HEK293 (cell line): Measurements from ENCODE around the gene C17orf58.
A peak's percentile ranks its signal among the peaks of the same experiment; 100 is the strongest.
"Not testable (repeated sequence)": the region's sequence is repeated elsewhere in the genome, so short reads cannot be mapped to it uniquely, and the experiment has no call there.

Source experiments
- CTCF ChIA-PET: fragments of 350-600 bp; formaldehyde crosslinking; extraction: SDS; loops from one replicate; lab custom pipeline; 2021; ENCODE audit warnings: antibody characterized with exemption; lab: Yijun Ruan, JAX
- POLR2A ChIA-PET: fragments of 300-600 bp; formaldehyde crosslinking; extraction: SDS; loops from one replicate; lab custom pipeline; 2020; ENCODE audit warnings: antibody characterized with exemption, inconsistent platforms; lab: Yijun Ruan, JAX
- H3K27ac ChIP-seq: fragments of 200-500 bp; sonication (Bioruptor generic); 2 replicates; pipeline ENCODE4 v1.5.1; 2014; ENCODE audit warnings: low read depth, low read length, control low read depth, inconsistent platforms; ENCODE audit errors: extremely low read depth
- H3K36me3 ChIP-seq, 2 experiments: fragments of 200-500 bp in 1 of 2; sonication (Bioruptor generic) in 1 of 2; 1 replicate in 1 of 2; 2 replicates in 1 of 2; pipeline ENCODE4 v1.5.1; 2014 to 2017; ENCODE audit warnings: inconsistent platforms in 2 of 2, low read length in 2 of 2; ENCODE audit not compliant: control insufficient read depth in 2 of 2, insufficient read depth in 1 of 2
- H3K4me1 ChIP-seq: fragments of 200-500 bp; sonication (Bioruptor generic); 2 replicates; pipeline ENCODE4 v1.5.1; 2014; ENCODE audit warnings: mild to moderate bottlenecking, low read length, inconsistent platforms; ENCODE audit not compliant: control insufficient read depth, insufficient read depth
- H3K4me3 ChIP-seq: 2 replicates; pipeline ENCODE4 v1.5.1; 2011; ENCODE audit warnings: low read depth, mild to moderate bottlenecking, control low read depth, low read length, moderate library complexity
- H3K9me3 ChIP-seq: fragments of 200-500 bp; sonication (Bioruptor generic); 2 replicates; pipeline ENCODE4 v1.5.1; 2014; ENCODE audit warnings: low read depth, low read length, inconsistent platforms; ENCODE audit not compliant: control insufficient read depth, insufficient read depth
- MYNN ChIP-seq: fragments of 450-650 bp; formaldehyde crosslinking; IDR thresholded peaks from 2 replicates; pipeline ENCODE4 v1.5.1; 2016; ENCODE audit warnings: missing biosample characterization, missing genetic modification characterization, borderline replicate concordance
- OSR2 ChIP-seq: fragments of 450-650 bp; formaldehyde crosslinking; IDR thresholded peaks from 2 replicates; pipeline ENCODE4 v1.5.1; 2016; ENCODE audit warnings: missing biosample characterization, missing genetic modification characterization
- WT1 ChIP-seq: fragments of 450-650 bp; formaldehyde crosslinking; IDR thresholded peaks from 2 replicates; pipeline ENCODE4 v1.5.1; 2016; ENCODE audit warnings: missing biosample characterization, missing genetic modification characterization
- ZBTB8A ChIP-seq: fragments of 450-650 bp; formaldehyde crosslinking; IDR thresholded peaks from 2 replicates; pipeline ENCODE4 v1.5.1; 2016; ENCODE audit warnings: missing biosample characterization, missing genetic modification characterization
- ZNF600 ChIP-seq: fragments of 450-650 bp; formaldehyde crosslinking; IDR thresholded peaks from 2 replicates; pipeline ENCODE4 v1.5.1; 2016; ENCODE audit warnings: missing biosample characterization, missing genetic modification characterization
- ZNF626 ChIP-seq: fragments of 450-650 bp; sonication (Bioruptor Pico); formaldehyde crosslinking; IDR thresholded peaks from 2 replicates; pipeline ENCODE4 v1.5.1; 2018; ENCODE audit warnings: missing biosample characterization, missing genetic modification characterization, inconsistent platforms
- TF ChIP-seq, protein P1 (sequence below): fragments of 450-650 bp; formaldehyde crosslinking; IDR thresholded peaks from 2 replicates; pipeline ENCODE4 v1.5.1; 2017; ENCODE audit warnings: missing biosample characterization, missing genetic modification characterization
- TF ChIP-seq, protein P2 (sequence below): fragments of 450-650 bp; formaldehyde crosslinking; optimal IDR thresholded peaks from 2 replicates; pipeline ENCODE3; 2016; ENCODE audit warnings: missing biosample characterization, mild to moderate bottlenecking, missing genetic modification characterization
- TF ChIP-seq, protein P3 (sequence below): fragments of 450-650 bp; formaldehyde crosslinking; IDR thresholded peaks from 2 replicates; pipeline ENCODE4 v1.5.1; 2016; ENCODE audit warnings: missing biosample characterization, missing genetic modification characterization
- TF ChIP-seq, protein P4 (sequence below): sonication (generic); formaldehyde crosslinking; IDR thresholded peaks from 2 replicates; pipeline ENCODE4 v1.8.1; 2022; ENCODE audit warnings: mild to moderate bottlenecking, moderate library complexity, missing genetic modification reagents

The C17orf58 gene

DNA sequence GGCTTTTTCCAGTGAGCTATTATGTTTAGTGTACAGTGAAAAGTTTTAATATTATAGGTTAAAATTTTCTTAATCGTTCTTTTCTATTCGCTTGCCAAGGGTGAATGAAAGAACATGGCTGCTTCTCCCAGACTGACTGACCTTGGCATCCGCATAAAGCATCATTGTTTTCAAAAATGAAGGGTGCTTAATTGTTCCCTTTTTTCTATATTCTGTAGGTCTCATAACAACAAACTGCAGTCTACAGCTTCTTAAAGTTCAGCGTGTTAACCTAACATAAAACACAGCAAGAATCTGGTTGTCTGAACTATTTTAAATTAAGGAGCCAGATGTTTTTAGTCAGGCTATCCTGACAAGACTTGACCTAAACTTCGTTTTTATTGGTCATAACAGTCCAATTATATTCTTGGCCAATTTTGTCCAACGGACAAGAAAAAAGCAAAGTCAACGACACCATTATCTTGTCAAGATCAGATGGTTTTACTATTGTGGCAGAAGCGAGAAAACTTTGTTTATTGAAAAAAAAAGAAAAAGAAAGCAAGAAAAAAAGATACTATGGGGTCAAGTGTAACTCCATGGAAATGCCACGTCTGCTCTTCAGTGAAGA, 14.1 kb downstream of the C17orf58 start:
- H3K4me1 ChIP-seq, result no peaks in the 10 kb centered on the region
- H3K9me3 ChIP-seq, result no peaks in the 10 kb centered on the region
- TF ChIP-seq, protein P1, sequence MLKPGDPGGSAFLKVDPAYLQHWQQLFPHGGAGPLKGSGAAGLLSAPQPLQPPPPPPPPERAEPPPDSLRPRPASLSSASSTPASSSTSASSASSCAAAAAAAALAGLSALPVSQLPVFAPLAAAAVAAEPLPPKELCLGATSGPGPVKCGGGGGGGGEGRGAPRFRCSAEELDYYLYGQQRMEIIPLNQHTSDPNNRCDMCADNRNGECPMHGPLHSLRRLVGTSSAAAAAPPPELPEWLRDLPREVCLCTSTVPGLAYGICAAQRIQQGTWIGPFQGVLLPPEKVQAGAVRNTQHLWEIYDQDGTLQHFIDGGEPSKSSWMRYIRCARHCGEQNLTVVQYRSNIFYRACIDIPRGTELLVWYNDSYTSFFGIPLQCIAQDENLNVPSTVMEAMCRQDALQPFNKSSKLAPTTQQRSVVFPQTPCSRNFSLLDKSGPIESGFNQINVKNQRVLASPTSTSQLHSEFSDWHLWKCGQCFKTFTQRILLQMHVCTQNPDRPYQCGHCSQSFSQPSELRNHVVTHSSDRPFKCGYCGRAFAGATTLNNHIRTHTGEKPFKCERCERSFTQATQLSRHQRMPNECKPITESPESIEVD (tag by site-specific recombination), result peak; percentile 78
- TF ChIP-seq, protein P2, sequence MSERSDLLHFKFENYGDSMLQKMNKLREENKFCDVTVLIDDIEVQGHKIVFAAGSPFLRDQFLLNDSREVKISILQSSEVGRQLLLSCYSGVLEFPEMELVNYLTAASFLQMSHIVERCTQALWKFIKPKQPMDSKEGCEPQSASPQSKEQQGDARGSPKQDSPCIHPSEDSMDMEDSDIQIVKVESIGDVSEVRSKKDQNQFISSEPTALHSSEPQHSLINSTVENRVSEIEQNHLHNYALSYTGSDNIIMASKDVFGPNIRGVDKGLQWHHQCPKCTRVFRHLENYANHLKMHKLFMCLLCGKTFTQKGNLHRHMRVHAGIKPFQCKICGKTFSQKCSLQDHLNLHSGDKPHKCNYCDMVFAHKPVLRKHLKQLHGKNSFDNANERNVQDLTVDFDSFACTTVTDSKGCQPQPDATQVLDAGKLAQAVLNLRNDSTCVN (tag by site-specific recombination), result no peak
- no peak for TF ChIP-seq MYNN
- no peak overlapping the region for H3K27ac ChIP-seq
- H3K4me3 ChIP-seq, result no peak overlapping the region
- POLR2A ChIA-PET, result no interaction called here
- H3K36me3 ChIP-seq, result peaks cover 0 to 12% of the 10 kb centered on the region in 2 experiments; a peak in 2 of 3 replicates
- CTCF ChIA-PET, result interaction anchor here (0.6 to 0.7 kb wide), 2 partner anchors 38 to 40 kb away, joined by 3 read pairs; no protein-coding TSS in a partner anchor

DNA sequence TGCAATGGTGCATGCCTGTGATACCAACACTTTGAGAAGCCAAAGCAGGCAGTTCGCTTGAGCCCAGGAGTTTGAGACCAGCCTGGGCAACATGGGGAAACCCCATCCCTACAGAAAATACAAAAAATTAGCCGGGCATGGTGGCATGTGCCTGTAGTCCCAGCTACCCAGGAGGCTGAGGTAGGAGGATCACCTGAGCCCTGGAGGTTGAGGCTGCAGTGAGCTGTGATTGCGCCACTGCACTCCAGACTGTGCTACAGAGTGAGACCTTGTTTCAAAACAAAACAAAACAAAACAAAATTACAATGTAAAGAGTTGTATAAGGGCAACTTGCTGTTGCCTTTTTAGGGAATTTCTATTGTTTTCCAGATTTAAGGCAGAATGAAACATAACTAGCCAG, 15.4 kb downstream of the C17orf58 start:
- CTCF ChIA-PET, result interaction anchor here (1.6 kb wide), 1 partner anchor 18 kb away, joined by 5 read pairs; no protein-coding TSS in a partner anchor
- H3K9me3 ChIP-seq, H3K4me1 ChIP-seq, H3K27ac ChIP-seq, H3K4me3 ChIP-seq, POLR2A ChIA-PET: not testable (repeated sequence)
- peaks cover 7 to 18% of the 10 kb centered on the region in 2 experiments; a peak in 2 of 3 replicates for H3K36me3 ChIP-seq
- peak; percentile 13; the same call in 1 of the 2 replicates for TF ChIP-seq WT1
- TF ChIP-seq ZBTB8A (tag by site-specific recombination), result 0 out of 2 replicates have a peak, but pooled peaks have one; percentile 12
- TF ChIP-seq ZNF600 (tag by site-specific recombination), result peak; percentile 52; the same call in 1 of the 2 replicates
- TF ChIP-seq, protein P3, sequence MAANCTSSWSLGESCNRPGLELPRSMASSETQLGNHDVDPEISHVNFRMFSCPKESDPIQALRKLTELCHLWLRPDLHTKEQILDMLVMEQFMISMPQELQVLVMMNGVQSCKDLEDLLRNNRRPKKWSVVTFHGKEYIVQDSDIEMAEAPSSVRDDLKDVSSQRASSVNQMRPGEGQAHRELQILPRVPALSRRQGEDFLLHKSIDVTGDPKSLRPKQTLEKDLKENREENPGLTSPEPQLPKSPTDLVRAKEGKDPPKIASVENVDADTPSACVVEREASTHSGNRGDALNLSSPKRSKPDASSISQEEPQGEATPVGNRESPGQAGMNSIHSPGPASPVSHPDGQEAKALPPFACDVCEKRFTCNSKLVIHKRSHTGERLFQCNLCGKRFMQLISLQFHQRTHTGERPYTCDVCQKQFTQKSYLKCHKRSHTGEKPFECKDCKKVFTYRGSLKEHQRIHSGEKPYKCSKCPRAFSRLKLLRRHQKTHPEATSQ (tag by site-specific recombination), result 0 out of 2 replicates have a peak, but pooled peaks have one; percentile 9

DNA sequence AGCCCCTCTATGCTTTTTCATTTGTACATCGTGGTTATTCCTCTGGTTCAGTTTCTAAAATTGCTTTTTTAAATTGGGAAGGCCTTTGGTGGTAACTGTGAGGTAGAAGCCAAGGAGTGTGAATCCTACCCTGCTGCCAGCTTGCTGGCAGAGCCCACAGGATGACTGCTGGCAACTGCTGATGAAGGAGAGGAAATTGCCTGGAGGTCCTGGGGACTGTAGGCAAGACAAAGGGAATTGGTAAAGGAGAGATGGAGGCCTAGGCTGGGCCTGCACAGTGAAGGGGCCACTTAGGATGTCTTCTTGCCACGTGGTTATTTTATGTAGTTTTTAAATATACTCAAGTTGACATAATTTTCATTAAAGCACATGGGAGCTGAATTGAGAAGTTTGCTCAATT, 15.8 kb downstream of the C17orf58 start:
- Histone ChIP-seq H3K4me3 (no peak overlapping the region), H3K36me3 (peaks cover 9 to 18% of the 10 kb centered on the region in 2 experiments; a peak in 2 of 3 replicates), H3K9me3 (no peaks in the 10 kb centered on the region), H3K27ac (no peak overlapping the region), H3K4me1 (no peaks in the 10 kb centered on the region)
- CTCF ChIA-PET, result interaction anchor here (1.6 kb wide), 1 partner anchor 18 kb away, joined by 5 read pairs; no protein-coding TSS in a partner anchor
- TF ChIP-seq OSR2 (tag by site-specific recombination), result peak; percentile 48; the same call in 1 of the 2 replicates
- TF ChIP-seq, protein P4, sequence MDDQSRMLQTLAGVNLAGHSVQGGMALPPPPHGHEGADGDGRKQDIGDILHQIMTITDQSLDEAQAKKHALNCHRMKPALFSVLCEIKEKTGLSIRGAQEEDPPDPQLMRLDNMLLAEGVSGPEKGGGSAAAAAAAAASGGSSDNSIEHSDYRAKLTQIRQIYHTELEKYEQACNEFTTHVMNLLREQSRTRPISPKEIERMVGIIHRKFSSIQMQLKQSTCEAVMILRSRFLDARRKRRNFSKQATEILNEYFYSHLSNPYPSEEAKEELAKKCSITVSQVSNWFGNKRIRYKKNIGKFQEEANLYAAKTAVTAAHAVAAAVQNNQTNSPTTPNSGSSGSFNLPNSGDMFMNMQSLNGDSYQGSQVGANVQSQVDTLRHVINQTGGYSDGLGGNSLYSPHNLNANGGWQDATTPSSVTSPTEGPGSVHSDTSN, result no peak
- no peak for TF ChIP-seq ZNF626
- POLR2A ChIA-PET, result no interaction called here

DNA sequence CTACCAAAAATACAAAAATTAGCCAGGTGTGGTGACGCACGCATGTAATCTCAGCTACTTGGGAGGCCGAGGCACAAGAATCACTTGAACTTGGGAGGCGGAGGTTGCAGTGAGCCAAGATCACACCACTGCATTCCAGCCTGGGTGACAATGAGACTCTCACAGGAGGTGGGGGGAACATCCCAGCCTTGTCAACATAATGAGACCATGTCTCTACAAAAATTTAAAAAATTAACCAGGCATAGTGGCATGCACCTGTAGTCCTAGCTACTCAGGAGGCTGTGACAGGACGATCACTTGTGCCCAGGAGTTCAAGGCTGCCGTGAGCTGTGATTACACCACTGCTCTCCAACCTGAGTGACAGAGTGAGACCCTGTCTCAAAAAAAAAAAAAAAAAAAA, 20.0 kb downstream of the C17orf58 start:
- not testable (repeated sequence) for H3K9me3 ChIP-seq, H3K27ac ChIP-seq, H3K4me1 ChIP-seq, H3K4me3 ChIP-seq
- H3K36me3 ChIP-seq, result peaks cover 23 to 26% of the 10 kb centered on the region in 2 experiments
- POLR2A ChIA-PET, result interaction anchor here (0.8 kb wide), 1 partner anchor 44 kb away, joined by 3 read pairs; no protein-coding TSS in a partner anchor
- CTCF ChIA-PET, result interaction anchor here (0.6 to 1.5 kb wide), 5 partner anchors 12 to 42 kb away, joined by 3 to 5 read pairs (median 4); no protein-coding TSS in a partner anchor
